H1 (cell line): ENCODE data around the gene PARD3. TPM values are rescaled to one million over a fixed set of nuclear protein-coding genes. Genes with fewer than 3 reads are reported as not detected.

Source experiments
- CTCF ChIA-PET: fragments of 300-600 bp; sonication (Branson Sonifier 250); formaldehyde crosslinking; loops from one replicate; lab custom pipeline; 2021; ENCODE audit not compliant: partially characterized antibody; lab: Charles Lee
- POLR2A ChIA-PET: fragments of 300-600 bp; sonication (Branson Sonifier 250); formaldehyde crosslinking; loops from one replicate; lab custom pipeline; 2021; ENCODE audit warnings: inconsistent platforms; ENCODE audit not compliant: partially characterized antibody; lab: Charles Lee
- DNase-seq, 2 experiments: peaks; one replicate each; pipeline versions ENCODE4 v3.0.0 to v3.0.0-alpha.2; 2010 to 2022; ENCODE audit warnings: low spot score in 2 of 2, low read depth in 1 of 2, mixed read lengths in 1 of 2
- FAIRE-seq: peaks from 2 replicates; lab custom pipeline; 2011; peaks lifted over from hg19 to GRCh38; lab: Jason Lieb, UNC
- H2AFZ ChIP-seq: 2 replicates; pipeline ENCODE4 v1.8.1; 2012; ENCODE audit warnings: low read length, inconsistent platforms
- H2AK5ac ChIP-seq: 2 replicates; pipeline ENCODE4 v1.6.1; 2013; ENCODE audit warnings: low read depth, low read length
- H2BK120ac ChIP-seq: replicated peaks from 2 replicates; pipeline ENCODE3; 2013; ENCODE audit warnings: low read depth, low read length, inconsistent platforms
- H2BK12ac ChIP-seq: 2 replicates; pipeline ENCODE4 v1.6.1; 2013; ENCODE audit warnings: low read depth, low read length
- H2BK15ac ChIP-seq: 2 replicates; pipeline ENCODE4 v1.6.1; 2013; ENCODE audit warnings: low read length
- H2BK20ac ChIP-seq: 2 replicates; pipeline ENCODE4 v1.6.1; 2013; ENCODE audit warnings: low read length
- H2BK5ac ChIP-seq: 2 replicates; pipeline ENCODE4 v1.6.1; 2013; ENCODE audit warnings: low read depth, low read length
- H3K14ac ChIP-seq: 2 replicates; pipeline ENCODE4 v1.6.1; 2013; ENCODE audit warnings: inconsistent platforms; ENCODE audit not compliant: insufficient read length
- H3K18ac ChIP-seq: 2 replicates; pipeline ENCODE4 v1.6.1; 2013; ENCODE audit warnings: low read length; ENCODE audit errors: extremely low read depth
- H3K23ac ChIP-seq: 2 replicates; pipeline ENCODE4 v1.6.1; 2013; ENCODE audit warnings: inconsistent platforms; ENCODE audit not compliant: insufficient read length
- H3K23me2 ChIP-seq: 2 replicates; pipeline ENCODE4 v1.6.1; 2013; ENCODE audit warnings: low read depth, low read length
- H3K27ac ChIP-seq: 2 replicates; pipeline ENCODE4 v1.6.1; 2011; ENCODE audit warnings: low read depth, low read length, inconsistent platforms
- H3K27me3 ChIP-seq, 4 experiments: replicated peaks in 1 of 4; 1 replicate in 1 of 4; 2 replicates in 3 of 4; pipeline versions ENCODE4 v1.6.1 to v1.8.1; 2011 to 2013; ENCODE audit warnings: low read length in 3 of 4, mild to moderate bottlenecking in 3 of 4, inconsistent platforms in 2 of 4, mixed read lengths in 2 of 4, moderate library complexity in 1 of 4; ENCODE audit not compliant: control insufficient read depth in 3 of 4, insufficient read depth in 3 of 4; ENCODE audit errors: extremely low read depth in 1 of 4
- H3K36me3 ChIP-seq, 4 experiments: 2 replicates each; pipeline versions ENCODE4 v1.6.1 to v1.8.1; 2011 to 2013; ENCODE audit warnings: mild to moderate bottlenecking in 4 of 4, low read length in 3 of 4, moderate library complexity in 2 of 4, control low read depth in 1 of 4, inconsistent platforms in 1 of 4; ENCODE audit not compliant: insufficient read depth in 4 of 4, control insufficient read depth in 2 of 4
- H3K4ac ChIP-seq: replicated peaks from 2 replicates; pipeline ENCODE3; 2013; ENCODE audit warnings: low read length, low read depth, mixed read lengths, inconsistent platforms; ENCODE audit not compliant: insufficient read length
- H3K4me1 ChIP-seq, 4 experiments: replicated peaks in 1 of 4; 1 replicate in 1 of 4; 2 replicates in 3 of 4; pipeline versions ENCODE4 v1.6.1 to v1.8.1; 2011 to 2013; ENCODE audit warnings: low read length in 3 of 4, inconsistent platforms in 2 of 4, mixed read lengths in 1 of 4; ENCODE audit not compliant: insufficient read depth in 4 of 4, control insufficient read depth in 3 of 4
- H3K4me2 ChIP-seq, 2 experiments: 2 replicates each; pipeline versions ENCODE4 v1.6.1 to v1.8.1; 2011 to 2013; ENCODE audit warnings: low read depth in 2 of 2, low read length in 2 of 2, control low read depth in 1 of 2, inconsistent platforms in 1 of 2, mild to moderate bottlenecking in 1 of 2; ENCODE audit not compliant: insufficient read depth in 1 of 2
- H3K4me3 ChIP-seq, 4 experiments: fragments of 200-600, 300-600 bp in 1 of 4; sonication (generic), shearing (Covaris generic), sonication (Bioruptor Twin) in 1 of 4; 2 replicates each; pipeline versions ENCODE4 v1.5.1 to v1.8.1; 2011 to 2016; ENCODE audit warnings: low read length in 4 of 4, low read depth in 3 of 4, control low read depth in 2 of 4, inconsistent platforms in 2 of 4, mild to moderate bottlenecking in 2 of 4, mixed read lengths in 1 of 4, moderate library complexity in 1 of 4; ENCODE audit not compliant: insufficient read depth in 2 of 4; ENCODE audit errors: extremely low read depth in 1 of 4
- H3K56ac ChIP-seq: replicated peaks from 2 replicates; pipeline ENCODE3; 2013; ENCODE audit warnings: low read depth, mild to moderate bottlenecking, mixed read lengths, low read length, inconsistent platforms; ENCODE audit not compliant: insufficient read length
- H3K79me1 ChIP-seq: 2 replicates; pipeline ENCODE4 v1.6.1; 2013; ENCODE audit warnings: low read depth, low read length, control low read depth
- H3K79me2 ChIP-seq, 2 experiments: 2 replicates each; pipeline versions ENCODE4 v1.6.1 to v1.8.1; 2012 to 2013; ENCODE audit warnings: low read length in 2 of 2, mild to moderate bottlenecking in 2 of 2, inconsistent platforms in 1 of 2; ENCODE audit not compliant: insufficient read depth in 2 of 2, control insufficient read depth in 1 of 2
- H3K9ac ChIP-seq, 4 experiments: replicated peaks in 1 of 4; 1 replicate in 1 of 4; 2 replicates in 3 of 4; pipeline versions ENCODE4 v1.6.1 to v1.8.1; 2011 to 2013; ENCODE audit warnings: low read depth in 3 of 4, low read length in 3 of 4, control low read depth in 2 of 4, mild to moderate bottlenecking in 2 of 4, moderate library complexity in 2 of 4, inconsistent platforms in 1 of 4; ENCODE audit errors: extremely low read depth in 1 of 4
- H3K9me3 ChIP-seq, 2 experiments: 2 replicates each; pipeline versions ENCODE4 v1.6.1 to v1.8.1; 2012 to 2013; ENCODE audit warnings: mild to moderate bottlenecking in 2 of 2, moderate library complexity in 2 of 2, control low read depth in 1 of 2, inconsistent platforms in 1 of 2, low read depth in 1 of 2, low read length in 1 of 2, mixed read lengths in 1 of 2; ENCODE audit not compliant: insufficient read depth in 2 of 2
- H4K20me1 ChIP-seq, 2 experiments: replicated peaks in 1 of 2; 2 replicates each; pipeline versions ENCODE3 to v1.8.1; 2011 to 2013; ENCODE audit warnings: inconsistent platforms in 2 of 2, low read length in 2 of 2, mild to moderate bottlenecking in 1 of 2; ENCODE audit not compliant: insufficient read depth in 2 of 2, control insufficient read depth in 1 of 2
- H4K5ac ChIP-seq: 2 replicates; pipeline ENCODE4 v1.6.1; 2013; ENCODE audit warnings: low read length, low read depth, mixed read lengths, inconsistent platforms; ENCODE audit not compliant: insufficient read length
- H4K8ac ChIP-seq: 2 replicates; pipeline ENCODE4 v1.8.0; 2013; ENCODE audit warnings: mild to moderate bottlenecking, moderate library complexity, low read length, inconsistent platforms; ENCODE audit not compliant: insufficient read depth; ENCODE audit errors: extremely low read depth
- H4K91ac ChIP-seq: replicated peaks from 2 replicates; pipeline ENCODE3; 2013; ENCODE audit warnings: low read length, mixed read lengths, inconsistent platforms; ENCODE audit not compliant: insufficient read length
- EZH2 ChIP-seq: fragments of 200-600 bp; sonication (generic); IDR thresholded peaks from 2 replicates; pipeline ENCODE4 v1.7.1; 2012; ENCODE audit warnings: low read depth, mild to moderate bottlenecking, moderate library complexity, low read length, inconsistent platforms; ENCODE audit not compliant: severe bottlenecking
- JUND ChIP-seq: IDR thresholded peaks from 2 replicates; pipeline ENCODE4 v1.6.1; 2011; ENCODE audit warnings: mild to moderate bottlenecking, improper control_type of control experiment, low read length
- WGBS, 2 experiments: shearing (Covaris generic) in 1 of 2; methylation state at CpG; one replicate each; pipeline versions ENCODE4 v1.1.6 to v1.1.7; 2013 to 2015; ENCODE audit warnings: low lambda C conversion rate in 2 of 2, mixed read lengths in 2 of 2, inconsistent platforms in 1 of 2, low coverage in 1 of 2, missing lambda C conversion rate in 1 of 2; ENCODE audit not compliant: insufficient replicate concordance in 2 of 2, insufficient coverage in 1 of 2, insufficient read length in 1 of 2; ENCODE audit errors: extremely low coverage in 1 of 2, missing lambda C conversion rate in 1 of 2; 5-methylcytosine and 5-hydroxymethylcytosine counted together
- polyA plus RNA-seq, 7 experiments: library from polyadenylated mRNA; depleted of rRNA in 3 of 7; stranded (reverse) in 5 of 7; unstranded in 2 of 7; fragments of >200 nt in 5 of 7; fragments of 200-250 nt in 2 of 7; gene quantifications; 1 replicate in 5 of 7; 2 replicates in 1 of 7; 4 replicates in 1 of 7; pipeline versions ENCODE4 v1.2.1 to v1.2.3, GENCODE V29; 2011 to 2013; ENCODE audit warnings: missing spikeins in 2 of 7, mixed read lengths in 2 of 7
- total RNA-seq: library from RNA; stranded (reverse); fragmentation: NEBNext Ultra II Directional; extraction: Animal tissue kit (Norgen Biotek cat#: 25700); gene quantifications from 2 replicates; pipeline ENCODE4 v1.2.1, GENCODE V29; 2021

PARD3 gene
- total and polyA plus RNA-seq, 2 of the 8 experiments (the other 6 are each of a cell fraction or from before 2014, with no cell fraction given): 19.7 to 49.1 TPM

DNA sequence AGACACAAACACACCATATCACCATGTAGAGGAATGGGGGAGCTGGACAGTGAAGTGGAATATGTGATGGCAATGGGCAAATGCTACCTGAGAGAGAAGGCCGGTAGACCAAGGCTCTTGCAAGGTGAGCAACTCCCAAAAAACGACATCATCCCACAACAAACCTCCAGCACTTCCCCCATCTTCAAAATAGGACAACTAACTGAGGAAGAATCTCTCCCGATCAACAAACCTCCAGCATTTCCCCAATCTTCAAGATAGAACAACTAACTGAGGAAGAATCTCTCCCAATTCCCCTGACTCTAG, 387.2 kb downstream of the PARD3 start:
- Histone ChIP-seq H2AK5ac (peak overlapping the region; percentile 95; the same call in 1 of the 2 replicates), H3K27ac (no peak overlapping the region), H3K4me1 (peaks cover 1 to 15% (median 6%) of the 10 kb centered on the region in 4 experiments; a peak in 5 of 7 replicates), H4K91ac (peak overlapping the region; percentile 99), H3K14ac (no peak overlapping the region), H2BK12ac (peak overlapping the region; percentile 96), H3K79me1 (no peaks in the 10 kb centered on the region), H3K23me2 (peaks cover 4% of the 10 kb centered on the region; the same call in 1 of the 2 replicates), H3K79me2 (peaks cover 0 to 15% of the 10 kb centered on the region in 2 experiments; a peak in 2 of 4 replicates), H3K4me3 (peak overlapping the region; percentile 13 to 54 (median 26); a peak in 5 of 8 replicates), H2BK15ac (no peak overlapping the region), H3K9me3 (no peaks in the 10 kb centered on the region), H3K36me3 (no peaks in the 10 kb centered on the region), H3K4ac (peak overlapping the region; percentile 95), H2BK20ac (peak overlapping the region; percentile 27; the same call in 1 of the 2 replicates), H2AFZ (no peak overlapping the region), H4K5ac (no peak overlapping the region), H4K8ac (no peak overlapping the region), H3K27me3 (no peaks in the 10 kb centered on the region; a peak in 1 of 7 replicates), H2BK5ac (peak overlapping the region; percentile 88; the same call in 1 of the 2 replicates), H3K23ac (no peak overlapping the region), H3K56ac (no peak overlapping the region), H3K18ac (peak overlapping the region; percentile 20; the same call in 1 of the 2 replicates), H4K20me1 (no peaks in the 10 kb centered on the region), H2BK120ac (peak overlapping the region; percentile 14), H3K9ac (peak overlapping the region in 2 of 4 experiments; percentile 20 to 62; a peak in 4 of 7 replicates), H3K4me2 (peak overlapping the region; percentile 63 to 75)
- POLR2A ChIA-PET: no interaction called here
- no peak for DNase-seq
- CTCF ChIA-PET: interaction anchor here (1.3 to 1.5 kb wide), 2 partner anchors 25 to 122 kb away, joined by 4 to 5 read pairs; no protein-coding TSS in a partner anchor
- peak; percentile 32 for FAIRE-seq
- no peak for TF ChIP-seq EZH2
- TF ChIP-seq JUND: 0 out of 2 replicates have a peak, but pooled peaks have one; percentile 12
- WGBS, 2 experiments: 22% methylated on average over 3 of the region's 3 CpGs; no CpG with 5 or more reads in 1 of the 2 experiments
